A549 treated with dexamethasone at 1 μM for 4 hours (cell line): ENCODE results near the gene GATC. TPM values are rescaled to one million over a fixed set of nuclear protein-coding genes. Genes with fewer than 3 reads are reported as not detected.

Experiments
- total RNA-seq: library from RNA; stranded (reverse); fragments of 200-300 nt; extraction: Qiagen RNA extraction; gene quantifications from 5 replicates; pipeline ENCODE4 v1.2.3, GENCODE V29; 2022

GATC gene
- 18.1 to 23.3 TPM (median 21.8 TPM) in 5 replicates for total RNA-seq

GRCh38 chr12:120445911-120446843, at the start of gene GATC, which contains the start of gene TRIAP1:
Gene GATC, plus strand, starts transcription at chr12:120446444. Its CDS starts 37 bp downstream, at chr12:120446481.
Gene TRIAP1, minus strand, starts transcription at chr12:120446384. Its CDS starts 12 bp downstream, at chr12:120446372.

GRCh38 chr12:120437735-120438494, 8.3 kb upstream of the GATC start, which contains the start of gene COX6A1:
Gene COX6A1, plus strand, starts transcription at chr12:120438113. Its CDS starts 14 bp downstream, at chr12:120438127.

GRCh38 chr12:120469450-120470149, 23.4 kb downstream of the GATC start, which contains the start of gene SRSF9:
Gene SRSF9, minus strand, starts transcription at chr12:120469748. Its CDS starts 139 bp downstream, at chr12:120469609.

GRCh38 chr12:120495731-120496412, 49.6 kb downstream of the GATC start, which contains the start of gene DYNLL1:
Gene DYNLL1, plus strand, starts transcription at chr12:120496113. Its CDS starts 309 bp downstream, at chr12:120496422.

Other genes starting within 250 kb of the GATC start
- gene RPLP0, start 245.3 kb upstream of the GATC start, total RNA-seq = 3,199 to 3,437 TPM (median 3,274 TPM) in 5 replicates
- 187 to 269 TPM (median 251 TPM) in 5 replicates for gene PXN, start 180.7 kb upstream of the GATC start, total RNA-seq
- gene RNU4-2, start 154.5 kb upstream of the GATC start, total RNA-seq = 23.5 TPM in 1 of 5 replicates, not detected in the others
- not detected in 5 replicates for gene RNU4-1, start 153.2 kb upstream of the GATC start, total RNA-seq
- gene SIRT4, start 144.1 kb upstream of the GATC start, total RNA-seq = 0.57 to 1.0 TPM (median 0.65 TPM) in 5 replicates
- 0.18 TPM in 1 of 5 replicates, not detected in the others for gene PLA2G1B, start 118.7 kb upstream of the GATC start, total RNA-seq
- 0.99 to 1.9 TPM (median 1.2 TPM) in 5 replicates for gene MSI1, start 77.3 kb upstream of the GATC start, total RNA-seq
- 768 to 832 TPM (median 783 TPM) in 5 replicates for gene COX6A1, start 8.3 kb upstream of the GATC start, total RNA-seq
- gene TRIAP1, start 60 bp upstream of the GATC start, total RNA-seq = 66.3 to 85.3 TPM (median 69.9 TPM) in 5 replicates
- 187 to 211 TPM (median 199 TPM) in 5 replicates for gene SRSF9, start 23.3 kb downstream of the GATC start, total RNA-seq
- gene DYNLL1, start 49.7 kb downstream of the GATC start, total RNA-seq = 602 to 740 TPM (median 629 TPM) in 5 replicates
- 25.7 to 27.0 TPM (median 26.7 TPM) in 5 replicates for gene COQ5, start 82.7 kb downstream of the GATC start, total RNA-seq
- 93.9 to 116 TPM (median 103 TPM) in 5 replicates for gene RNF10, start 87.9 kb downstream of the GATC start, total RNA-seq
- 46.9 to 53.4 TPM (median 48.7 TPM) in 5 replicates for gene POP5, start 135.0 kb downstream of the GATC start, total RNA-seq
- 0.18 to 0.54 TPM (median 0.28 TPM) in 5 replicates for gene CABP1, start 194.2 kb downstream of the GATC start, total RNA-seq
- gene MLEC, start 240.7 kb downstream of the GATC start, total RNA-seq = 83.7 to 105 TPM (median 91.1 TPM) in 5 replicates